RWPE2 (cell line): ENCODE results near the gene LCP2.
A peak's percentile ranks its signal among the peaks of the same experiment; 100 is the strongest.

ENCODE experiments used
- ATAC-seq: fragments of 200-7000 bp; cut with Tn5 transposase; 3 replicates; pipeline ENCODE4 v1.9.1; 2021; ENCODE audit warnings: low read depth
- DNase-seq: peaks from one replicate; pipeline ENCODE4 v3.0.0-alpha.2; 2020; ENCODE audit warnings: low spot score
- H3K27ac ChIP-seq: fragments of 450-650 bp; 2 replicates; pipeline ENCODE4 v1.5.1; 2017; ENCODE audit warnings: mild to moderate bottlenecking; ENCODE audit not compliant: poor library complexity, severe bottlenecking
- H3K27me3 ChIP-seq: fragments of 250-450 bp; sonication (Bioruptor Pico); 2 replicates; pipeline ENCODE4 v1.5.1; 2021; ENCODE audit warnings: mild to moderate bottlenecking, moderate library complexity; ENCODE audit not compliant: insufficient read depth, poor library complexity, severe bottlenecking
- H3K36me3 ChIP-seq: fragments of 250-450 bp; sonication (Bioruptor Pico); 2 replicates; pipeline ENCODE4 v1.5.1; 2020; ENCODE audit warnings: low read depth, mild to moderate bottlenecking, moderate library complexity
- H3K4me1 ChIP-seq: fragments of 250-450 bp; sonication (Bioruptor Pico); 2 replicates; pipeline ENCODE4 v1.5.1; 2021; ENCODE audit warnings: mild to moderate bottlenecking, moderate library complexity; ENCODE audit not compliant: insufficient read depth, poor library complexity, severe bottlenecking
- H3K4me3 ChIP-seq: fragments of 250-450 bp; sonication (Bioruptor Pico); 2 replicates; pipeline ENCODE4 v1.5.1; 2021; ENCODE audit warnings: mild to moderate bottlenecking, moderate library complexity; ENCODE audit not compliant: severe bottlenecking
- H3K9me3 ChIP-seq: fragments of 250-450 bp; sonication (Bioruptor Pico); 2 replicates; pipeline ENCODE4 v1.5.1; 2021; ENCODE audit warnings: mild to moderate bottlenecking, moderate library complexity; ENCODE audit not compliant: severe bottlenecking
- CTCF ChIP-seq: fragments of 450-650 bp; IDR thresholded peaks from one replicate; pipeline ENCODE4 v1.5.1; 2017; ENCODE audit warnings: mild to moderate bottlenecking, moderate library complexity; ENCODE audit not compliant: poor library complexity, severe bottlenecking

LCP2 gene

GRCh38 chr5:170279459-170279817 is 18.1 kb downstream of the LCP2 start:
- H3K4me3 ChIP-seq: no peak overlapping the region
- ATAC-seq: no peak
- H3K36me3 ChIP-seq: no peaks in the 10 kb centered on the region
- no peaks in the 10 kb centered on the region for H3K9me3 ChIP-seq
- no peak for TF ChIP-seq CTCF
- DNase-seq: no peak
- no peaks in the 10 kb centered on the region for H3K27me3 ChIP-seq
- no peak overlapping the region for H3K27ac ChIP-seq
- H3K4me1 ChIP-seq: no peaks in the 10 kb centered on the region

GRCh38 chr5:170278611-170279458 is 18.7 kb downstream of the LCP2 start:
- TF ChIP-seq CTCF: no peak
- Histone ChIP-seq H3K27me3 (no peaks in the 10 kb centered on the region), H3K27ac (no peak overlapping the region), H3K9me3 (no peaks in the 10 kb centered on the region), H3K4me1 (no peaks in the 10 kb centered on the region), H3K4me3 (no peak overlapping the region), H3K36me3 (no peaks in the 10 kb centered on the region)
- ATAC-seq (peak; percentile 33; the same call in 2 of the 3 replicates), DNase-seq (no peak)

DNA sequence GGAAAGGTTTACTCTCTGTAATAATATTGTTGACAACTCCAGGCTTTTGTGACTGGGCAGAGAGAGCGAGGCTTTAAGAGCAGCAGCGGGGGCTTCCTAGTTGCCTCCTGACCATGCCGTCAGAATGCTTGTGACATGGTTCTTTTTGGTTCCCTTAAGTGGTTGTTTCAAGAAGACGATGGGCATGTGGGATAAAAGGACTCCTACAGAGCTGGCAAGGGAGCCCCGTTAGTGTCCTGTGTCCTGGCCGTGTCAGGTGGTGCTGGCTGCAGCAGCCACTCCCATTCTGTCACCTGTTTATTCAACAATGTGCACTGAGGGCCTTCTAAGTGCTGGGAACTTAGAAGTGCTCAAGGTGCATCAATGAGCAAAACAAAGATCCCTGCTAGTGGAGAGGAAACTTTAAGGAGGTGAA is 19.7 kb downstream of the LCP2 start:
- Histone ChIP-seq H3K27me3 (no peaks in the 10 kb centered on the region), H3K4me1 (no peaks in the 10 kb centered on the region), H3K4me3 (no peak overlapping the region), H3K27ac (no peak overlapping the region), H3K36me3 (no peaks in the 10 kb centered on the region), H3K9me3 (no peaks in the 10 kb centered on the region)
- DNase-seq (no peak), ATAC-seq (no peak)
- TF ChIP-seq CTCF: no peak

DNA sequence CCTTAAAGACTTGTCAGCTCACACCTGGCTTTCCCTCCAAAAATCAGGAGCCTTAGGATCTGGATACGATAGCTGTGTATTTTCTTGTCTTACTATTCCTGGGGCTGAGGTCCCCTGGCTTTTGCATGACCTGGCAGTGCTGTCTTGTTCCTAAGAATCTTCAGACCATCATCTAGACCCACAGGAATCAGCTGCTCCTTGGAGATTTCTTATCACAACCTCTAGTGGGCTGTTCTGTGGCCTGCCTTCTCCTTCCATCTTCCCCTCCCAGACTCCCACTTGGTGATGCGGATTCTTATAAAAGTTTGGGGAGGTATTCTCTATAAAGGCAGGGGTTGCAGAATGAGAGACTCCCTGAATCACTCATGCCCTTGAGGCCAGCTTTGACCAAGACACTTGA is 21.4 kb downstream of the LCP2 start:
- no peak overlapping the region for H3K4me3 ChIP-seq
- ATAC-seq (no peak), DNase-seq (no peak)
- no peaks in the 10 kb centered on the region for H3K36me3 ChIP-seq
- no peaks in the 10 kb centered on the region for H3K4me1 ChIP-seq
- no peaks in the 10 kb centered on the region for H3K27me3 ChIP-seq
- no peak for TF ChIP-seq CTCF
- H3K9me3 ChIP-seq: no peaks in the 10 kb centered on the region
- no peak overlapping the region for H3K27ac ChIP-seq

GRCh38 chr5:170275376-170275994 is 22.1 kb downstream of the LCP2 start:
- TF ChIP-seq CTCF: no peak
- Histone ChIP-seq H3K27ac (no peak overlapping the region), H3K4me3 (no peak overlapping the region), H3K27me3 (no peaks in the 10 kb centered on the region), H3K4me1 (no peaks in the 10 kb centered on the region), H3K9me3 (no peaks in the 10 kb centered on the region), H3K36me3 (no peaks in the 10 kb centered on the region)
- no peak for DNase-seq
- ATAC-seq: no peak
